ENCODE measurements around the gene KRTAP2-4.
"Not testable (repeated sequence)": the region's sequence is repeated elsewhere in the genome, so short reads cannot be mapped to it uniquely, and the experiment has no call there.

Gene KRTAP2-4

GRCh38 chr17:41060052-41060604 is 5.6 kb downstream of the KRTAP2-4 start, which contains the start of gene KRTAP2-3:
Gene KRTAP2-3 (minus strand): TSS chr17:41060114. CDS start chr17:41060050, 64 bp downstream.
- TF ChIP-seq, protein P1, sequence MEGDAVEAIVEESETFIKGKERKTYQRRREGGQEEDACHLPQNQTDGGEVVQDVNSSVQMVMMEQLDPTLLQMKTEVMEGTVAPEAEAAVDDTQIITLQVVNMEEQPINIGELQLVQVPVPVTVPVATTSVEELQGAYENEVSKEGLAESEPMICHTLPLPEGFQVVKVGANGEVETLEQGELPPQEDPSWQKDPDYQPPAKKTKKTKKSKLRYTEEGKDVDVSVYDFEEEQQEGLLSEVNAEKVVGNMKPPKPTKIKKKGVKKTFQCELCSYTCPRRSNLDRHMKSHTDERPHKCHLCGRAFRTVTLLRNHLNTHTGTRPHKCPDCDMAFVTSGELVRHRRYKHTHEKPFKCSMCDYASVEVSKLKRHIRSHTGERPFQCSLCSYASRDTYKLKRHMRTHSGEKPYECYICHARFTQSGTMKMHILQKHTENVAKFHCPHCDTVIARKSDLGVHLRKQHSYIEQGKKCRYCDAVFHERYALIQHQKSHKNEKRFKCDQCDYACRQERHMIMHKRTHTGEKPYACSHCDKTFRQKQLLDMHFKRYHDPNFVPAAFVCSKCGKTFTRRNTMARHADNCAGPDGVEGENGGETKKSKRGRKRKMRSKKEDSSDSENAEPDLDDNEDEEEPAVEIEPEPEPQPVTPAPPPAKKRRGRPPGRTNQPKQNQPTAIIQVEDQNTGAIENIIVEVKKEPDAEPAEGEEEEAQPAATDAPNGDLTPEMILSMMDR (IDR thresholded peaks at IDR 0.05; ENCODE audit: extremely low read depth, missing control alignments) = no peak
- no peak for DNase-seq (ENCODE audit: low spot score)

GRCh38 chr17:41059276-41060051 is 6.2 kb downstream of the KRTAP2-4 start:
- not testable (repeated sequence) for DNase-seq (ENCODE audit: low spot score)

GRCh38 chr17:41058741-41059140 is 6.9 kb downstream of the KRTAP2-4 start:
- DNase-seq (ENCODE audit: low spot score) = no peak
- TF ChIP-seq, protein P1 (IDR thresholded peaks at IDR 0.05; ENCODE audit: extremely low read depth, missing control alignments) = no peak

DNA sequence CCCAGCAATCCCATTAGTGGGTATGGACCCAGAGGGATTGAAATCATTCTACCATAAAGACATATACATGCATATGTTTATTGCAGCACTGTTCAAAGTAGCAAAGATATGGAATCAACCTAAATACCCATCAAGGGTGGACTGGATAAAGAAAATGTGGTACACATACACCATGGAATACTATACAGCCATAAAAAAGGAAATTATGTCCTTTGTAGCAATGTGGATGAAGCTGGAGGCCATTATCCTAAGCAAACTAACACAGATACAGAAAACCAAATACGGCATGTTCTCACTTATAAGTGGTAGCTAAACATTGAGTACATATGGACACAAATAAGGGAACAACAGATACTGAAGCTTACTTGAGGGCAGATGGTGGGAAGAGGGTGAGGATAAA is 8.1 kb downstream of the KRTAP2-4 start:
- no peak for DNase-seq (ENCODE audit: low spot score)

GRCh38 chr17:41055130-41055529 is 10.5 kb downstream of the KRTAP2-4 start, which contains the start of gene KRTAP2-2:
Gene KRTAP2-2 (minus strand): TSS chr17:41055230. CDS start chr17:41055211, 19 bp downstream.
- DNase-seq (ENCODE audit: low spot score) = not testable (repeated sequence)

More for the DNA sequence above, 8.1 kb downstream of the KRTAP2-4 start:
- TF ChIP-seq, protein P1 (IDR thresholded peaks at IDR 0.05; ENCODE audit: extremely low read depth, missing control alignments) = no peak

DNA sequence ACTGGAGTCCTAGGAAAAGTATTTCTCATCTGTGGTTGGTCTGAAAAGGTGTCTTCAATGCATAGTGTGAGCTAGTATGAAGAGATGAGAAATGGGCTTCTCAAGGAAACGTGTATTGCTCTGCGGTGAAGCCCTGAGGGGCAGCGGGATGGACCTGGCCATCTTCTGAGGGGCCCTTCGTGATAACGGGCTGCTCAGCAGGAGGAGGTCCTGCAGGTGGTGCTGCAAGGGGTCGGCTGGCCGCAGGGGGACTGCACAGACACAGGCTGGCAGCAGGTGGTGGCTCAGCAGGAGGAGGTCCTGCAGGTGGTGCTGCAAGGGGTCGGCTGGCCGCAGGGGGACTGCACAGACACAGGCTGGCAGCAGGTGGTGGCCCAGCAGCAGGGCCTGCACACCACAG is 11.1 kb downstream of the KRTAP2-4 start:
- not testable (repeated sequence) for DNase-seq (ENCODE audit: low spot score)

DNA sequence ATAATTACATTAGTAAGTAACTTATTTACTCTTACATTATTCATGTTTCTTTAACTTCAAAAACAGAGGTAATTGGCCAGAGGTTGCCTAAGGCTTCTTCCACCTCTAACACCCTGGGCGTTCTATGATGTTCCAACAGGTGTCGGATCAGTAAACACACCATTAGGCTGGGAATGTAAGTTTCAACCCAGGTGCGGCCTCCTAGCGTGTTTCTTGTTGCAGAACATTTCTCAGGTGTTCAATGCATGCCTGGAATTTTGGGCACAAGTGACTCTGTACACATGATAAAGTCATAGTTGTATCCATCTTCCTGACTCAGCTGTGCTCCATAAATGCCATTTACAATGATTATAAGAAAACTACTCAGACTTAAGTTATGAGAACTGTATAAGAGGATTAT is 11.7 kb downstream of the KRTAP2-4 start:
- no peak for DNase-seq (ENCODE audit: low spot score)
- TF ChIP-seq, protein P1 (IDR thresholded peaks at IDR 0.05; ENCODE audit: extremely low read depth, missing control alignments) = no peak

DNA sequence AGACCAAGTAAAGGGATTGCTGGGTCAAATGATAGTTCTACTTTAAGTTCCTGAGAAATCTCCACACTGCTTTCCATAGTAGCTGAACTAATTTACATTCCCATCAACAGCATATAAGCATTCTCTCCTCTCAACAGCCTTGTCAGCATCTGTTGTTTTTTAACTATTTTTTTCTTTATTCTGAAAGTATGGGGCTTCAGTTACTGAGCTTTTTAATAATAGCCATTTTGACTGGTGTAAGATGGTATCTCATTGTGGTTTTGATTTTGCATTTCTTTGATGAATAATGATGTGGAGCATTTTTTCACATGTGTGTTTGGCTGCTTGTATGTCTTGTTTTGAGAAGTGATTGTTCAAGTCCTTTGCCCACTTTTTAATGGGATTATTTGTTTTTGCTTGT is 13.1 kb downstream of the KRTAP2-4 start:
- TF ChIP-seq, protein P1 (IDR thresholded peaks at IDR 0.05; ENCODE audit: extremely low read depth, missing control alignments) = no peak
- DNase-seq (ENCODE audit: low spot score) = no peak

DNA sequence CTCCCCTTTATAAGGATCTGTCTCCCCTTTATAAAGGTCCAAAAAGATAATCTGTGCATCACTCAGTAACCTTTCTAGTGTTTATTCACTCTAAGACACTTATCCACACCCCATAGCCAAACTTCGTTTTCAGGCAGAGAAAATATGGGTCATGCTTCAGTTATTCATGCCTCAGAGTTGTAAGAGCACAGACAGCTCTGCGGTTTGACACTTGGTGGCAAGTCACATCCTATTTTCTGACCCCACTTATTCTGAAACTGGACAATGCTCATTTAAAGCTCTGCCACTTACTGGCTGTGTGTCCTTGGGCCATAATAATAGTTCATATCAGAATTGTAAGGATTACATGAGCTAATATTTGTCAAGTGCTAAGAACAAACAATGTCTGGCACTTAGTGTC is 16.6 kb downstream of the KRTAP2-4 start:
- TF ChIP-seq, protein P1 (IDR thresholded peaks at IDR 0.05; ENCODE audit: extremely low read depth, missing control alignments) = no peak
- no peak for DNase-seq (ENCODE audit: low spot score)

All from GM20000 (cell line).